ENCODE data around the gene FLVCR1. TPM values are rescaled to one million over a fixed set of nuclear protein-coding genes. Genes with fewer than 3 reads are reported as not detected.

Gene FLVCR1
- total and polyA plus RNA-seq, 4 donors = 0.85 to 14.6 (median 2.4) TPM

DNA sequence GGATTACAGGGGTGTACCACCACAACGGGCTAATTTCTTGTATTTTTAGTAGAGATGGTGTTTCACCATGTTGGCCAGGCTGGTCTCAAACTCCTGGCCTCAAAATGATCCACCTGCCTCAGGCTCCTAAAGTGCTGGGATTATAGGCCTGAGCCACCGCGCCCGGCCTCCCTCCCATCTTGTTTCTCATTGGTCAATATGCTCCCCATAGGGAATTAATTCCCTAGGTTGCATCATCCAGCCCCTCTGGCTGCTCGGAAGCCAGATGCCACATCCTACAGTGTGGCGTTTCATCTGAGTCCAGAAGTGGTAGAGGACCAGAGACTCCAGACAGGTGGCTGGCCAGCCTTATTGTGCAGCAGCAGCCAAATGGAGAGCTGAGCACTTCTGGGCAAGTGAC is 80.8 kb downstream of the FLVCR1 start:
- no peaks in the 10 kb centered on the region for H3K27me3 ChIP-seq (ENCODE audit: control insufficient read depth in 4 of 4, insufficient read depth in 4 of 4, low read length in 3 of 4)
- TF ChIP-seq SP1 (IDR thresholded peaks at IDR 0.05) = no peak
- TF ChIP-seq, protein P1, sequence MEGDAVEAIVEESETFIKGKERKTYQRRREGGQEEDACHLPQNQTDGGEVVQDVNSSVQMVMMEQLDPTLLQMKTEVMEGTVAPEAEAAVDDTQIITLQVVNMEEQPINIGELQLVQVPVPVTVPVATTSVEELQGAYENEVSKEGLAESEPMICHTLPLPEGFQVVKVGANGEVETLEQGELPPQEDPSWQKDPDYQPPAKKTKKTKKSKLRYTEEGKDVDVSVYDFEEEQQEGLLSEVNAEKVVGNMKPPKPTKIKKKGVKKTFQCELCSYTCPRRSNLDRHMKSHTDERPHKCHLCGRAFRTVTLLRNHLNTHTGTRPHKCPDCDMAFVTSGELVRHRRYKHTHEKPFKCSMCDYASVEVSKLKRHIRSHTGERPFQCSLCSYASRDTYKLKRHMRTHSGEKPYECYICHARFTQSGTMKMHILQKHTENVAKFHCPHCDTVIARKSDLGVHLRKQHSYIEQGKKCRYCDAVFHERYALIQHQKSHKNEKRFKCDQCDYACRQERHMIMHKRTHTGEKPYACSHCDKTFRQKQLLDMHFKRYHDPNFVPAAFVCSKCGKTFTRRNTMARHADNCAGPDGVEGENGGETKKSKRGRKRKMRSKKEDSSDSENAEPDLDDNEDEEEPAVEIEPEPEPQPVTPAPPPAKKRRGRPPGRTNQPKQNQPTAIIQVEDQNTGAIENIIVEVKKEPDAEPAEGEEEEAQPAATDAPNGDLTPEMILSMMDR (IDR thresholded peaks at IDR 0.05; ENCODE audit: low read depth, low read length, missing input control) = no peak
- TF ChIP-seq, protein P2, sequence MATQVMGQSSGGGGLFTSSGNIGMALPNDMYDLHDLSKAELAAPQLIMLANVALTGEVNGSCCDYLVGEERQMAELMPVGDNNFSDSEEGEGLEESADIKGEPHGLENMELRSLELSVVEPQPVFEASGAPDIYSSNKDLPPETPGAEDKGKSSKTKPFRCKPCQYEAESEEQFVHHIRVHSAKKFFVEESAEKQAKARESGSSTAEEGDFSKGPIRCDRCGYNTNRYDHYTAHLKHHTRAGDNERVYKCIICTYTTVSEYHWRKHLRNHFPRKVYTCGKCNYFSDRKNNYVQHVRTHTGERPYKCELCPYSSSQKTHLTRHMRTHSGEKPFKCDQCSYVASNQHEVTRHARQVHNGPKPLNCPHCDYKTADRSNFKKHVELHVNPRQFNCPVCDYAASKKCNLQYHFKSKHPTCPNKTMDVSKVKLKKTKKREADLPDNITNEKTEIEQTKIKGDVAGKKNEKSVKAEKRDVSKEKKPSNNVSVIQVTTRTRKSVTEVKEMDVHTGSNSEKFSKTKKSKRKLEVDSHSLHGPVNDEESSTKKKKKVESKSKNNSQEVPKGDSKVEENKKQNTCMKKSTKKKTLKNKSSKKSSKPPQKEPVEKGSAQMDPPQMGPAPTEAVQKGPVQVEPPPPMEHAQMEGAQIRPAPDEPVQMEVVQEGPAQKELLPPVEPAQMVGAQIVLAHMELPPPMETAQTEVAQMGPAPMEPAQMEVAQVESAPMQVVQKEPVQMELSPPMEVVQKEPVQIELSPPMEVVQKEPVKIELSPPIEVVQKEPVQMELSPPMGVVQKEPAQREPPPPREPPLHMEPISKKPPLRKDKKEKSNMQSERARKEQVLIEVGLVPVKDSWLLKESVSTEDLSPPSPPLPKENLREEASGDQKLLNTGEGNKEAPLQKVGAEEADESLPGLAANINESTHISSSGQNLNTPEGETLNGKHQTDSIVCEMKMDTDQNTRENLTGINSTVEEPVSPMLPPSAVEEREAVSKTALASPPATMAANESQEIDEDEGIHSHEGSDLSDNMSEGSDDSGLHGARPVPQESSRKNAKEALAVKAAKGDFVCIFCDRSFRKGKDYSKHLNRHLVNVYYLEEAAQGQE (IDR thresholded peaks at IDR 0.05) = no peak
- no peak for TF ChIP-seq HNF4A (conservative IDR thresholded peaks at IDR 0.05)
- TF ChIP-seq FOXA2 (IDR thresholded peaks at IDR 0.05) = no peak
- TF ChIP-seq FOXA1 (IDR thresholded peaks at IDR 0.05) = no peak
- no peak for TF ChIP-seq YY1 (IDR thresholded peaks at IDR 0.05)
- TF ChIP-seq, protein P3, sequence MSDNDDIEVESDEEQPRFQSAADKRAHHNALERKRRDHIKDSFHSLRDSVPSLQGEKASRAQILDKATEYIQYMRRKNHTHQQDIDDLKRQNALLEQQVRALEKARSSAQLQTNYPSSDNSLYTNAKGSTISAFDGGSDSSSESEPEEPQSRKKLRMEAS (IDR thresholded peaks at IDR 0.05) = no peak
- TF ChIP-seq JUND (IDR thresholded peaks at IDR 0.05) = no peak
- TF ChIP-seq HNF4G (IDR thresholded peaks at IDR 0.05) = no peak
- no peak for TF ChIP-seq EGR1 (IDR thresholded peaks at IDR 0.05; ENCODE audit: low read depth in 2 of 2)
- no peak for TF ChIP-seq RXRA (IDR thresholded peaks at IDR 0.05)
- TF ChIP-seq RAD21 (IDR thresholded peaks at IDR 0.05) = no peak
- no peak for TF ChIP-seq TAF1 (conservative IDR thresholded peaks at IDR 0.05)
- H3K9ac ChIP-seq (ENCODE audit: low read depth in 1 of 2, low read length in 2 of 2) = no peak overlapping the region
- no peak overlapping the region for H3K27ac ChIP-seq (ENCODE audit: low read depth in 1 of 2, low read length in 2 of 2)
- H3K4me1 ChIP-seq (ENCODE audit: control insufficient read depth in 4 of 4, insufficient read depth in 4 of 4, low read length in 3 of 4) = no peaks in the 10 kb centered on the region
- 97% methylated on average over 6 of the region's 6 CpGs for WGBS
- no peak for DNase-seq (ENCODE audit: low spot score)
- H3K4me3 ChIP-seq (ENCODE audit: low read depth in 1 of 3, low read length in 3 of 3) = no peak overlapping the region
- H3K9me3 ChIP-seq (ENCODE audit: control insufficient read depth in 4 of 4, low read length in 3 of 4) = no peaks in the 10 kb centered on the region
- no peaks in the 10 kb centered on the region for H3K36me3 ChIP-seq (ENCODE audit: control insufficient read depth in 4 of 4, insufficient read depth in 3 of 4, low read depth in 1 of 4, low read length in 3 of 4)

DNA sequence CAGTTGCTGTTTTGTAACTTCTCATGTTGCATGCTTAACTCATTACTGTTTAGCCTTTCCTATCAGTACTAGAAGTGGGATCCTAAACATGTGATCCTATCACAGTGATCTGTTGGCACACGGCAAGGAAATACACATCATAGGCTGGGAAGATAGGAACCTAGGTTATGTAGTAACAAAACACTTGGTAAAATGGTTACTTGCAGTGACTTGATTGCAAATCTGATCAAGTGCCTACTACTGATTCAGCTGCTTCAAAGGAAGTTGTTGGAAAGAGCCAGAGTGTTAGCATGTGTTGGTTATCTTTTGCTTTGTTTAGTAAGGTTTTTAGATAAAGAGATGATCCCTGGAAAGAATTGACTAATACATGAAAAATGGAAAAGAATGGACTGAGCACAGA is 83.4 kb downstream of the FLVCR1 start:
- TF ChIP-seq JUND (IDR thresholded peaks at IDR 0.05) = no peak
- no peak for TF ChIP-seq GABPA (IDR thresholded peaks at IDR 0.05 in 1 of 2, conservative IDR thresholded peaks at IDR 0.05 in 1 of 2)
- TF ChIP-seq RAD21 (IDR thresholded peaks at IDR 0.05) = no peak
- TF ChIP-seq, protein P3 (IDR thresholded peaks at IDR 0.05) = no peak
- no peak for TF ChIP-seq NR2F2 (IDR thresholded peaks at IDR 0.05)
- no peak for TF ChIP-seq HNF4G (IDR thresholded peaks at IDR 0.05)
- TF ChIP-seq, protein P2 (IDR thresholded peaks at IDR 0.05) = no peak

More for the DNA sequence above, 83.4 kb downstream of the FLVCR1 start:
- H3K4me1 ChIP-seq (ENCODE audit: control insufficient read depth in 4 of 4, insufficient read depth in 4 of 4, low read length in 3 of 4) = no peaks in the 10 kb centered on the region
- H3K27me3 ChIP-seq (ENCODE audit: control insufficient read depth in 4 of 4, insufficient read depth in 4 of 4, low read length in 3 of 4) = no peaks in the 10 kb centered on the region
- whole genome bisulfite sequencing = 86% methylated on average over 1 of the region's 1 CpG
- no peak for DNase-seq (ENCODE audit: low spot score)
- no peak overlapping the region for H3K27ac ChIP-seq (ENCODE audit: low read depth in 1 of 2, low read length in 2 of 2)
- no peaks in the 10 kb centered on the region for H3K9me3 ChIP-seq (ENCODE audit: control insufficient read depth in 4 of 4, low read length in 3 of 4)
- no peak overlapping the region for H3K4me3 ChIP-seq (ENCODE audit: low read depth in 1 of 3, low read length in 3 of 3)
- H3K36me3 ChIP-seq (ENCODE audit: control insufficient read depth in 4 of 4, insufficient read depth in 3 of 4, low read depth in 1 of 4, low read length in 3 of 4) = no peaks in the 10 kb centered on the region
- no peak overlapping the region for H3K9ac ChIP-seq (ENCODE audit: low read depth in 1 of 2, low read length in 2 of 2)

Data from liver (tissue), 9 donors.